Measurements from ENCODE around the gene ENO1.
A peak's percentile ranks its signal among the peaks of the same experiment; 100 is the strongest.
"Not testable (repeated sequence)": the region's sequence is repeated elsewhere in the genome, so short reads cannot be mapped to it uniquely, and the experiment has no call there.

ENO1 gene

GRCh38 chr1:8845104-8846097 lies 33.1 kb downstream of the ENO1 start:
- no peak for DNase-seq (ENCODE audit: low read depth)

GRCh38 chr1:8844501-8845006 lies 33.9 kb downstream of the ENO1 start:
- DNase-seq (ENCODE audit: low read depth): no peak

- no peak for DNase-seq (ENCODE audit: low read depth)
Measured at GRCh38 chr1:8841395-8841794, 37.1 kb downstream of the ENO1 start.

GRCh38 chr1:8839990-8840389 lies 38.5 kb downstream of the ENO1 start:
- DNase-seq (ENCODE audit: low read depth): no peak

- DNase-seq (ENCODE audit: low read depth): no peak
Measured at GRCh38 chr1:8835941-8836643, 42.4 kb downstream of the ENO1 start.

GRCh38 chr1:8831340-8831739 lies 47.1 kb downstream of the ENO1 start:
- DNase-seq (ENCODE audit: low read depth): no peak

- DNase-seq (ENCODE audit: low read depth): not testable (repeated sequence)
Measured at GRCh38 chr1:8830732-8831131, 47.8 kb downstream of the ENO1 start.

GRCh38 chr1:8825985-8826481 lies 52.5 kb downstream of the ENO1 start:
- no peak for DNase-seq (ENCODE audit: low read depth)

- no peak for DNase-seq (ENCODE audit: low read depth)
Measured at GRCh38 chr1:8823295-8823664, 55.2 kb downstream of the ENO1 start.

GRCh38 chr1:8822373-8823294 lies 55.9 kb downstream of the ENO1 start:
- DNase-seq (ENCODE audit: low read depth): peak; percentile 93

GRCh38 chr1:8821084-8821483 lies 57.4 kb downstream of the ENO1 start:
- DNase-seq (ENCODE audit: low read depth): no peak

- DNase-seq (ENCODE audit: low read depth): not testable (repeated sequence)
Measured at GRCh38 chr1:8818789-8819188, 59.7 kb downstream of the ENO1 start.

GRCh38 chr1:8818325-8818775 lies 60.1 kb downstream of the ENO1 start:
- DNase-seq (ENCODE audit: low read depth): peak; percentile 65

GRCh38 chr1:8817412-8818324 lies 60.8 kb downstream of the ENO1 start, which contains the start of gene RERE:
Gene RERE (minus strand): TSS chr1:8817640.
- peak; percentile 95 for DNase-seq (ENCODE audit: low read depth)

GRCh38 chr1:8816831-8817411 lies 61.6 kb downstream of the ENO1 start:
- no peak for DNase-seq (ENCODE audit: low read depth)

GRCh38 chr1:8816264-8816663 lies 62.2 kb downstream of the ENO1 start:
- DNase-seq (ENCODE audit: low read depth): peak; percentile 16

GRCh38 chr1:8815582-8816151 lies 62.8 kb downstream of the ENO1 start:
- no peak for DNase-seq (ENCODE audit: low read depth)

GRCh38 chr1:8814865-8815264 lies 63.6 kb downstream of the ENO1 start:
- no peak for DNase-seq (ENCODE audit: low read depth)

GRCh38 chr1:8813991-8814390 lies 64.5 kb downstream of the ENO1 start:
- DNase-seq (ENCODE audit: low read depth): no peak

Data from fibroblast of gingiva (primary cell).